GM21723 (cell line): ENCODE results near the gene SLC11A1.

Experiments used
- ATAC-seq: cut with Tn5 transposase; IDR thresholded peaks from one replicate; pipeline ENCODE4 v1.9.1; 2021; ENCODE audit warnings: mild to moderate bottlenecking, moderate library complexity; ENCODE audit not compliant: unreplicated experiment

The SLC11A1 gene

DNA sequence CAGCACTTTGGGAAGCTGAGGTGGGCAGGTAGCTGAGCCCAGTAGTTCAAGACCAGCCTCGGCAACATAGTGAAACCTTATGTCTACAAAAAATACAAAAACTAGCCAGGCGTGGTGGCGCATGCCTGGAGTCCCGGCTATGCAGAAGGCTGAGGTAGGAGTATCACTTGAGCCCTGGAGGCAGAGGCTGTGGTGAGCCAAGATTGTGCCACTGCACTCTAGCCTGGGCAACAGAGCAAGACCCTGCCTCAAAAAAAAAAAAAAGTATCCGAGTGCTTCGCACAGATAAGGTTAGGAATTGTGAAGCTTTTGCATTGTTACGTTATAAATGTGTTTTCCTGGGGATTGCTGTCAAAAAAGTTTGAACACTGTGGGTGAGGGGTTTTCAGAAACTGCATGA lies 21.7 kb downstream of the SLC11A1 start:
- no peak for ATAC-seq

- ATAC-seq: no peak
Measured at GRCh38 chr2:218404351-218405085, 22.4 kb downstream of the SLC11A1 start.

DNA sequence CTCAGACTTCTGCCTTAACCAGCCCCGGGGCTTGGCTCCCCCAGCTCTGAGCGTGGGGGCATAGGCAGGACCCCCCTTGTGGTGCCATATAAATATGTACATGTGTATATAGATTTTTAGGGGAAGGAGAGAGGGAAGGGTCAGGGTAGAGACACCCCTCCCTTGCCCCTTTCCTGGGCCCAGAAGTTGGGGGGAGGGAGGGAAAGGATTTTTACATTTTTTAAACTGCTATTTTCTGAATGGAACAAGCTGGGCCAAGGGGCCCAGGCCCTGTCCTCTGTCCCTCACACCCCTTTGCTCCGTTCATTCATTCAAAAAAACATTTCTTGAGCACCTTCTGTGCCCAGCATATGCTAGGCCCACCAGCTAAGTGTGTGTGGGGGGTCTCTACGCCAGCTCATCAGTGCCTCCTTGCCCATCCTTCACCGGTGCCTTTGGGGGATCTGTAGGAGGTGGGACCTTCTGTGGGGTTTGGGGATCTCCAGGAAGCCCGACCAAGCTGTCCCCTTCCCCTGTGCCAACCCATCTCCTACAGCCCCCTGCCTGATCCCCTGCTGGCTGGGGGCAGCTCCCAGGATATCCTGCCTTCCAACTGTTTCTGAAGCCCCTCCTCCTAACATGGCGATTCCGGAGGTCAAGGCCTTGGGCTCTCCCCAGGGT lies 23.1 kb downstream of the SLC11A1 start:
- ATAC-seq: no peak

DNA sequence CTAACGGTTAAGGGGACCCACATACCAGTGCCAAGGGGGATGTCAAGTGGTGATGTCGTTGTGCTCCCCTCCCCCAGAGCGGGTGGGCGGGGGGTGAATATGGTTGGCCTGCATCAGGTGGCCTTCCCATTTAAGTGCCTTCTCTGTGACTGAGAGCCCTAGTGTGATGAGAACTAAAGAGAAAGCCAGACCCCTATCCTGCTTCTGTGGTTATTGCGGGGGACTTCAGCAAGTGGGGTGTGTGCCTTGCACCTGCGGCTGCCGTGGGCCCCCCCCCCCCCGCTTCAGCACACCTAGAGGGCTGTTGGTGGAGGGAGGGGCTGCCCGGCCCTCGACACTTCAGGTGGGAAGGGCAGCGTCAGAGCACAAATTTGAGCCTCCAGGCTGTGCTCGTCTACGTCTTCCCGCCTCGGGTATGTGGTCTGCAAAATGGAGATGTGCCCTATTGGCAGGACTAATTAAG lies 23.7 kb downstream of the SLC11A1 start:
- peak; percentile 23 for ATAC-seq

DNA sequence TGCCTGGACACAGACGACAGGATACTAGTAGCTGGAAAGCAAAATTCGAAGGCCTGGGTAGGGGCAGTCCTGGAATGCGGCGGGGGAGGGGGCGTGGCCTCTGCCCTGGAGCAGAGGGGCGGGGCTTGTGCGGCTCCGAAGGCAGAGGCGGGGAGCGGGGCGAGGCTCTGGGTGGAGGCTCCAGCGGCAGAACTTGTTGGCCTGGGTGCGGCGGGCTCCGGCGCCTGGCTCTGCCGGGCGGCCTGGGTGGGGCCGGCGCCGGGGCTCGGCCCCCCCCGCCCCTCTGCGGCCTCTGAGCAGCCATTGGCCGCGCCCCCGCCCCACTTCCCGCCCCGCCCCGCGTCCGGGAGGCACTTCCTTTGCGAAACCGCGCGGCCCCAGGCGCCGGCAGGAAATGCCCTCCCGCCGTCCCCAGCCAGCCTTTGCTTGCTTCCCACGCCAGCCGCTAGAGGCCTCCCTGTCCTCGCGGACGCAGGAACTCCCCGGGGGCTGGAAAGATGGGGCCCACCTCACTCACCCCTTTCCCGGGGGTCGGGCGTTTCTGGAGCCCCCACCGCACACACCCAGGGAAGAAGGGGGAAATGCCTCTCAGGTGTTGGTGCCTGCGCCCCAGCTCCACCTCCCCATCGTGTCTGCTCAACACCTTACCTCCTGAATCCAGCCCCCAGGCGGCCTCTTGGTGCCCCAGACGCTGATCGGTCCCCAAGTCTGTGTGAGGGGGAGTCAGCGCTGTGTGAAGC lies 24.3 kb downstream of the SLC11A1 start:
- ATAC-seq: peak; percentile 76

GRCh38 chr2:218406949-218407618 lies 25.0 kb downstream of the SLC11A1 start:
- ATAC-seq: no peak

- ATAC-seq: no peak
Measured at GRCh38 chr2:218407717-218408116, 25.6 kb downstream of the SLC11A1 start.

GRCh38 chr2:218418321-218418716 lies 36.2 kb downstream of the SLC11A1 start:
- ATAC-seq: no peak

- no peak for ATAC-seq
Measured at GRCh38 chr2:218418717-218419458, 36.8 kb downstream of the SLC11A1 start, which contains the start of gene VIL1. Gene VIL1 (plus strand): TSS chr2:218419123. CDS start chr2:218423779, 4,656 bp downstream.

DNA sequence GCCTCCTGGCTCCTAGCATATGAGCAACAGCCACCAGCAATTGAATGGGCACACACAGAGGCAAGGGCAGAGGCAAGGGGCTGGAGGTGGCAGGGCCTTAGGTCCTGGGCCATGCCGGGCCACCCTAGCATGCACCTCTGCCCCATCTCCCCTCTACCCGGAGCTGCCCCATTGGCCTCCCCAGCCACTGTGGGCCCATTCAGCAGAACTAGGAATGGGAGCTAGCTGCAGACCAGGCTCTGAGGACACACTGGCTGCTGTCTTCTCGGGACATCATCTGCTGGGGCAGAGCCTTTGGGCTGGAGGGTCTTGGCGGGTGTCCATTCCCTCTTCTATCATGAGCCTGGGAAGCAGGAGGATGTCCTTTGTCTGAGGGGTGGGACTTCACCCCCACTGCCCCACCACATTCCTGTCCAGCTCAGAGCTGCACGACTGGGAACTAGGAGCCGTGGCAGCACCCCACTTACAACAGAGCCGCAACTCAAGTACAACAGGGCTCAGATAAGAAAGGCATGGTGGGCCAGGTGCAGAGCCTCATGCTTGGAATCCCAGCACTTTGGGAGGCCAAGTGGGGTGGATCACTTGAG lies 37.6 kb downstream of the SLC11A1 start:
- ATAC-seq: no peak

GRCh38 chr2:218421027-218421426 lies 39.0 kb downstream of the SLC11A1 start:
- ATAC-seq: no peak

- ATAC-seq: no peak
Measured at GRCh38 chr2:218422403-218423086, 40.5 kb downstream of the SLC11A1 start.

DNA sequence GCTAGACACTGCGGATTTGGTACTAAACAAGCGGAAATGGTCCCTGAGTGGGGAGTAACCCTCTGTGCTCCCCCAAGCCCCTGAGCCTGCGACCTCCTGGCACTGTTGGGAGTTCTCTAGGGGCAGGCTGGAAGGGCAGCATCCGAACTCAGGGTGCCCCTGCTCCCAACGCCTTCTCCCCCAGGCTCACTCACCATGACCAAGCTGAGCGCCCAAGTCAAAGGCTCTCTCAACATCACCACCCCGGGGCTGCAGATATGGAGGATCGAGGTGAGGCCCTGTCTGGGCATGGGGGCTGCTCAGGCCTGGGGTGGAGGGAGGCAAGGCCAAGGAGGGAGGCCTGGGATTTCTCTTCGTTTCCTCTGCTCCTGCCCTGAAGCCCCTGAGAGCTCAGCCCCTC lies 41.5 kb downstream of the SLC11A1 start:
- no peak for ATAC-seq

DNA sequence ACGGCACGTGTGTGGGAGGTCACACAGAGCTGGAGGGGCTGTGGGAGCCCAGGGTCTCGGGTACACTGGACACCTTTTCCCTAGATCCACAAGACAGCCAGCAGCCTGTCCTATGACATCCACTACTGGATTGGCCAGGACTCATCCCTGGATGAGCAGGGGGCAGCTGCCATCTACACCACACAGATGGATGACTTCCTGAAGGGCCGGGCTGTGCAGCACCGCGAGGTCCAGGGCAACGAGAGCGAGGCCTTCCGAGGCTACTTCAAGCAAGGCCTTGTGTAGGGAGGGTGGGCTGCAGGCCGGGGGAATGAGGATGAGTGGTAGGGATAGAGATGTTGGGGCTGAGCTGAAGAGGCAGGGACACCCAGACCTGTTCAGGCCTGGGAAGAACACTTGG lies 43.5 kb downstream of the SLC11A1 start:
- no peak for ATAC-seq

GRCh38 chr2:218427741-218428140 lies 45.7 kb downstream of the SLC11A1 start:
- no peak for ATAC-seq

GRCh38 chr2:218428846-218429558 lies 46.9 kb downstream of the SLC11A1 start:
- ATAC-seq: no peak

DNA sequence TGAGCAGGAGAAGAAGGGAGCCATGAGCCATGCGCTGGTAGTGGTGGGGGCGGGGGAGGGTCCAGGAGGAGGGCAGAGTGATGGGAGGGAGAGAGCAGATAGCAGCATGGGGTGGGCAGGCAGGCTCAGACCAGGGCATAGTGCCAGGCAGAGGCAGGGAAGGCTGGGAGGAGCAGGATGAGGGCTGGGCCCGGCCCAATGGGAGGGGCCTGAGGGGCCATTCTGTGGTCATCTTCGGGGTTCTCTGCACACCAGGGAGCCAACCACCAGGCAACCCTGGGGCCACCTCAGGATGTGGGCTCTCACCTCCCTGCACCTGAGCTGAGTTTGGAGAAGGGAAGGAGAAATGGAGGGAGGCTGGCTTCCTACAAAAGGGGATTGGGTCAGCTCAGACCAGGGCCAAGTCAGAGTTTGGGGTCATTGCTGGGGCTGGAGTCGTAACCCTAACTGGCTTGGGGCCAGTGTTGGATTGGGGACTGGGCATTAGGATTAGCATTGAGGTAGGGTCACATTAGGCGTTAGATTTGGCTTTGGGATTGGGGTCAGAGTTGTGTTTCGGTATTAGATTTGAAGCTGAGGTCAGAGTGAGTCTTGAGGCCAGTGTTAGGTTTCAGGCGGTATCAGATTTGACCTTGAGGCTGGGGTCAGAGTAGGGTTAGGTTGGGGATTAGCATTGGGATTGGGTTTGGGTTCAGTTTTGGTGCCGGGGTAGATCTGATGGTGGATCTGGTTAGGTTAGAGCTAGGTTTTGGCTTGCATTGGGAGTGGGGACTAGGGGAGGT lies 48.0 kb downstream of the SLC11A1 start:
- no peak for ATAC-seq

DNA sequence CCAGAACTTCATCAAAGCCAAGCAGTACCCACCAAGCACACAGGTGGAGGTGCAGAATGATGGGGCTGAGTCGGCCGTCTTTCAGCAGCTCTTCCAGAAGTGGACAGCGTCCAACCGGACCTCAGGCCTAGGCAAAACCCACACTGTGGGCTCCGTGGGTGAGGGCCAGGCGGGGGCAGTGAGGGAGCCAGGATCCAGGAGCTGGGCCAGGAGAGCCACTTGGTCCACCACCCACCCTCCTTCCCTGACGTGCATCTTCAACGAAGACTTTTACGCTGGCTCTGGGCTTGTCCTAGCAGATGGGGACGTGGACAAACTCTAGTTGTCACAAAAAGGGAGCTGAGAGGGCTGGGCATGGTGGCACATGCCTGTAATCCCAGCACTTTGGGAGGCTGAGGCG lies 48.6 kb downstream of the SLC11A1 start:
- ATAC-seq: no peak
